GM23338 (cell line): ENCODE results near the gene PHACTR1.

Experiments used
- CTCF ChIP-seq, 2 experiments: fragments of 200-600 bp in 1 of 2; sonication (generic) in 1 of 2; conservative IDR thresholded peaks; 2 replicates each; pipeline versions ENCODE4 v1.5.1 to v1.6.1; 2016 to 2017; ENCODE audit warnings: antibody characterized with exemption in 2 of 2, low read depth in 2 of 2, mild to moderate bottlenecking in 2 of 2, moderate library complexity in 1 of 2
- EZH2 ChIP-seq: fragments of 200-600 bp; sonication (generic); IDR thresholded peaks from one replicate; pipeline ENCODE4 v1.8.0; 2017; ENCODE audit warnings: antibody characterized with exemption, mild to moderate bottlenecking, low read depth; ENCODE audit not compliant: unreplicated experiment
- EZH2phosphoT487 ChIP-seq: fragments of 200-600 bp; sonication (generic); IDR thresholded peaks from one replicate; pipeline ENCODE4 v1.8.1; 2018; ENCODE audit warnings: antibody characterized with exemption; ENCODE audit not compliant: unreplicated experiment
- REST ChIP-seq: IDR thresholded peaks from one replicate; pipeline ENCODE4 v1.6.1; 2018; ENCODE audit warnings: antibody characterized with exemption; ENCODE audit not compliant: unreplicated experiment

- no peak for TF ChIP-seq REST
- TF ChIP-seq CTCF (conservative IDR thresholded peaks at IDR 0.05; ENCODE audit: low read depth in 2 of 2), result no peak
- TF ChIP-seq EZH2, result no peak
- TF ChIP-seq EZH2phosphoT487, result no peak
These were observed 440.7 kb downstream of the PHACTR1 start for GRCh38 chr6:13157293-13157692.
